Measurements from ENCODE around the gene LRRC1. TPM values are rescaled to one million over a fixed set of nuclear protein-coding genes. Genes with fewer than 3 reads are reported as not detected.

Gene LRRC1
- total RNA-seq, 1 experiment from 2014 or later: 10.3 TPM

DNA sequence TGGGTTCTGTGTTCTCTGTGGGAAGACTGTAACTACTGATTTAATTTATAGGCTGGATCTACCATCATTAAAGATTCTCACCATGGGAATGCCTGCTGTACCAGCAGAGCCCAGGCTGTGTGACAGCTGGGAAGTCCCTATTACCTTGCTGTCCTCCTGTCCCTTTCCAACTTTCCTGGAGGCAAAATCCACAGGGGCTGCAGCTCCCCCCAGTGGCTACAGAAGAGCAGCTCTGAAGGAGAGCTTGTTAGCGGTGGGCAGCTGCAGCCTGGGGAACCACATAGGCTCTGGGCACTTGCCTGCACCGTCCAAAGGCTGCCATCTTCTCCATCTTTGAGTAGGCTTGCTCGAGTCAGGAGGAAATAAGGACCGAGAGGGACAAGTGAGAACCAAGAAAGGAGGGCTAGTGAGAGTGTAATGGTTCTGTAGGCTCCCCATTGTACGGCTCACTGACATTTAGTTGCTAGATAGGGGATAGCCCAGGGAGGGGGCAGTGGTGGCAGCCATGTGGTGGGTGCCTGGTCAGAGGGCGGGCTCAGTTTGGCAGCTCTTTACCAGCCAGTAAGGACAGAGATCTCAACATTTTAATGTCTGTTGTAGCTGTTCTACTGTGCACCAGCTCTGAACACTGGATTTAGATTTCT is 161.4 kb downstream of the LRRC1 start:
- Mint-ChIP-seq H3K4me3 (no peak overlapping the region), H3K27ac (no peak overlapping the region), H3K36me3 (ENCODE audit: insufficient read depth in 1 of 3, low read depth in 3 of 3) (0 out of 7 replicates have a peak, but pooled peaks cover 0 to 2% (median 0%) of the 10 kb centered on the region in 3 experiments), H3K27me3 (ENCODE audit: low read depth) (no peaks in the 10 kb centered on the region), H3K4me1 (peaks cover 1 to 4% of the 10 kb centered on the region in 2 experiments; a peak in 1 of 4 replicates), H3K9me3 (no peaks in the 10 kb centered on the region; a peak in 1 of 5 replicates)
- no peak overlapping the region for H2BK120ac ChIP-seq (ENCODE audit: low read depth, low read length, poor library complexity, severe bottlenecking)
- no peak overlapping the region for H2BK15ac ChIP-seq (ENCODE audit: low read depth, low read length)
- no peak overlapping the region for H3T11ph ChIP-seq (ENCODE audit: low read length)
- no peaks in the 10 kb centered on the region for H4K20me1 ChIP-seq (ENCODE audit: control insufficient read depth, insufficient read depth, insufficient read length)
- H2AFZ ChIP-seq (ENCODE audit: low read length): peak overlapping the region; percentile 68
- H3K79me2 ChIP-seq (ENCODE audit: insufficient read depth, low read length): no peaks in the 10 kb centered on the region; the same call in 1 of the 2 replicates
- no peak overlapping the region for H2BK5ac ChIP-seq (ENCODE audit: insufficient read length, low read length)
- H3K23ac ChIP-seq (ENCODE audit: insufficient read length, low read depth, low read length): no peak overlapping the region
- no peak overlapping the region for H3K4me2 ChIP-seq (ENCODE audit: insufficient read depth, insufficient read length, low read length)
- no peak overlapping the region for H3K4ac ChIP-seq (ENCODE audit: low read depth, low read length)
- no peak overlapping the region for H3K14ac ChIP-seq (ENCODE audit: insufficient read depth, low read length)
- TF ChIP-seq, protein P1, sequence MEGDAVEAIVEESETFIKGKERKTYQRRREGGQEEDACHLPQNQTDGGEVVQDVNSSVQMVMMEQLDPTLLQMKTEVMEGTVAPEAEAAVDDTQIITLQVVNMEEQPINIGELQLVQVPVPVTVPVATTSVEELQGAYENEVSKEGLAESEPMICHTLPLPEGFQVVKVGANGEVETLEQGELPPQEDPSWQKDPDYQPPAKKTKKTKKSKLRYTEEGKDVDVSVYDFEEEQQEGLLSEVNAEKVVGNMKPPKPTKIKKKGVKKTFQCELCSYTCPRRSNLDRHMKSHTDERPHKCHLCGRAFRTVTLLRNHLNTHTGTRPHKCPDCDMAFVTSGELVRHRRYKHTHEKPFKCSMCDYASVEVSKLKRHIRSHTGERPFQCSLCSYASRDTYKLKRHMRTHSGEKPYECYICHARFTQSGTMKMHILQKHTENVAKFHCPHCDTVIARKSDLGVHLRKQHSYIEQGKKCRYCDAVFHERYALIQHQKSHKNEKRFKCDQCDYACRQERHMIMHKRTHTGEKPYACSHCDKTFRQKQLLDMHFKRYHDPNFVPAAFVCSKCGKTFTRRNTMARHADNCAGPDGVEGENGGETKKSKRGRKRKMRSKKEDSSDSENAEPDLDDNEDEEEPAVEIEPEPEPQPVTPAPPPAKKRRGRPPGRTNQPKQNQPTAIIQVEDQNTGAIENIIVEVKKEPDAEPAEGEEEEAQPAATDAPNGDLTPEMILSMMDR (conservative IDR thresholded peaks at IDR 0.05): peak; percentile 86
- no peak overlapping the region for H2AK5ac ChIP-seq (ENCODE audit: insufficient read length, low read length)
- no peak overlapping the region for H2BK20ac ChIP-seq (ENCODE audit: low read depth, low read length, poor library complexity, severe bottlenecking)
- no peaks in the 10 kb centered on the region for H3K4me1 ChIP-seq (ENCODE audit: insufficient read depth, low read length)
- H4K8ac ChIP-seq (replicated peaks; ENCODE audit: insufficient read length, low read depth, low read length): no peak overlapping the region
- H3K27ac ChIP-seq (ENCODE audit: insufficient read length, low read depth, low read length): no peak overlapping the region
- no peak overlapping the region for H4K91ac ChIP-seq (ENCODE audit: insufficient read length, low read depth, low read length)
- no peaks in the 10 kb centered on the region for H3K23me2 ChIP-seq (ENCODE audit: insufficient read length, low read depth, low read length, poor library complexity, severe bottlenecking)
- H3K79me1 ChIP-seq (ENCODE audit: insufficient read depth, low read depth, low read length, poor library complexity, severe bottlenecking): no peaks in the 10 kb centered on the region
- no peak overlapping the region for H3K9ac ChIP-seq (ENCODE audit: extremely low read depth, insufficient read length, low read length)
- no peak overlapping the region for H2BK12ac ChIP-seq (ENCODE audit: insufficient read length, low read depth, low read length)
- H3K18ac ChIP-seq (ENCODE audit: insufficient read length, low read depth, low read length): no peak overlapping the region
- no CpG with 5 or more reads among the region's 6 CpGs for WGBS (ENCODE audit: extremely low coverage, insufficient read length, low lambda C conversion rate)
- H4K5ac ChIP-seq (ENCODE audit: insufficient read length, low read depth, low read length): no peak overlapping the region
- peak; percentile 88 for DNase-seq
- H3K27me3 ChIP-seq (ENCODE audit: insufficient read depth, low read length): no peaks in the 10 kb centered on the region
- no peaks in the 10 kb centered on the region for H3K9me3 ChIP-seq (ENCODE audit: control insufficient read depth, low read depth, low read length)
- no peak overlapping the region for H3K56ac ChIP-seq (ENCODE audit: insufficient read length, low read depth, low read length)

Data from H9 (cell line).